ENCODE results near the gene SNX22.

SNX22 gene

GRCh38 chr15:64158363-64159134 is 7.0 kb downstream of the SNX22 start:
- no peak for DNase-seq

- DNase-seq = no peak
Observed at GRCh38 chr15:64161688-64162477, 10.4 kb downstream of the SNX22 start.

- DNase-seq = no peak
Observed at GRCh38 chr15:64162478-64162868, 10.9 kb downstream of the SNX22 start.

- DNase-seq = peak; percentile 91
Observed at GRCh38 chr15:64162869-64163658, 11.5 kb downstream of the SNX22 start, which contains the start of gene PPIB. PPIB (minus strand) TSS chr15:64163022; CDS start chr15:64162986, 36 bp downstream.

- no peak for DNase-seq
Observed at GRCh38 chr15:64163659-64164362, 12.3 kb downstream of the SNX22 start.

GRCh38 chr15:64164436-64164835 is 12.9 kb downstream of the SNX22 start:
- DNase-seq = no peak

GRCh38 chr15:64166102-64166890 is 14.8 kb downstream of the SNX22 start:
- no peak for DNase-seq

GRCh38 chr15:64180235-64180824 is 28.8 kb downstream of the SNX22 start:
- no peak for DNase-seq

- no peak for DNase-seq
Observed at GRCh38 chr15:64182859-64183370, 31.4 kb downstream of the SNX22 start.

- no peak for DNase-seq
Observed at GRCh38 chr15:64185146-64185911, 33.8 kb downstream of the SNX22 start.

GRCh38 chr15:64187396-64188191 is 36.1 kb downstream of the SNX22 start:
- DNase-seq = no peak

- DNase-seq = no peak
Observed at GRCh38 chr15:64191971-64192830, 40.7 kb downstream of the SNX22 start.

GRCh38 chr15:64193971-64194370 is 42.4 kb downstream of the SNX22 start:
- no peak for DNase-seq

- DNase-seq = no peak
Observed at GRCh38 chr15:64197425-64197824, 45.9 kb downstream of the SNX22 start.

GRCh38 chr15:64205202-64205601 is 53.7 kb downstream of the SNX22 start:
- DNase-seq = no peak

All from NCI-H2029 (cell line).